Tibial nerve (tissue), 4 donors: ENCODE results near the gene ADGRG3. TPM values are rescaled to one million over a fixed set of nuclear protein-coding genes. Genes with fewer than 3 reads are reported as not detected.

ENCODE experiments used
- DNase-seq, 2 donors: peaks; one replicate each; pipeline ENCODE4 v3.0.0-alpha.2; 2019; ENCODE audit warnings: low spot score in 2 of 2
- H3K27ac ChIP-seq, 4 donors: fragments of 200-600 bp; sonication (generic) in 3 of 4; one replicate each; pipeline ENCODE4 v1.5.1; 2017 to 2019; ENCODE audit warnings: mild to moderate bottlenecking in 1 of 4
- H3K27me3 ChIP-seq, 2 donors: fragments of 200-600 bp; sonication (generic) in 1 of 2; one replicate each; pipeline versions ENCODE4 v1.5.1 to v1.6.0; 2017 to 2019
- H3K36me3 ChIP-seq, 3 donors: fragments of 200-600 bp; sonication (generic); one replicate each; pipeline ENCODE4 v1.5.1; 2018 to 2019
- H3K4me1 ChIP-seq, 4 donors: fragments of 200-600 bp; sonication (generic) in 3 of 4; one replicate each; pipeline ENCODE4 v1.5.1; 2017 to 2019
- H3K4me3 ChIP-seq, 4 donors: fragments of 200-600 bp; sonication (generic) in 3 of 4; one replicate each; pipeline ENCODE4 v1.5.1; 2017 to 2019; ENCODE audit warnings: mild to moderate bottlenecking in 1 of 4, moderate library complexity in 1 of 4
- H3K9me3 ChIP-seq, 4 donors: fragments of 200-600 bp; sonication (generic) in 3 of 4; one replicate each; pipeline ENCODE4 v1.5.1; 2017 to 2019
- CTCF ChIP-seq, 5 experiments: fragments of 200-600 bp in 3 of 5; fragments of 450-650 bp in 2 of 5; sonication (generic) in 3 of 5; IDR thresholded peaks; one replicate each; pipeline ENCODE4 v1.5.1; 2016 to 2019; ENCODE audit warnings: antibody characterized with exemption in 5 of 5, mild to moderate bottlenecking in 3 of 5, moderate library complexity in 2 of 5
- EP300 ChIP-seq, 2 donors: sonication (generic); formaldehyde crosslinking; IDR thresholded peaks; one replicate each; pipeline ENCODE4 v1.6.1; 2017; ENCODE audit warnings: antibody characterized with exemption in 2 of 2, mild to moderate bottlenecking in 1 of 2
- POLR2A ChIP-seq, 2 donors: fragments of 450-650 bp; IDR thresholded peaks; one replicate each; pipeline ENCODE4 v1.6.1; 2017; ENCODE audit warnings: antibody characterized with exemption in 2 of 2, mild to moderate bottlenecking in 2 of 2, moderate library complexity in 2 of 2
- WGBS, 2 donors: methylation state at CpG; one replicate each; pipeline ENCODE4 v1.1.5; 2018; 5-methylcytosine and 5-hydroxymethylcytosine counted together
- total RNA-seq, 4 donors: library from RNA; depleted of rRNA; stranded (reverse); fragments of >200 nt; gene quantifications; one replicate each; pipeline ENCODE4 v1.1.0, GENCODE V29; 2016

Gene ADGRG3
- total RNA-seq, 4 donors from 2014 or later = 0.21 to 1.8 (median 0.90) TPM; not detected in 1

- WGBS, 2 donors = 68 to 74% methylated on average over 9 to 14 of the region's 14 CpGs
- TF ChIP-seq EP300 (IDR thresholded peaks at IDR 0.05) (no peak), POLR2A (IDR thresholded peaks at IDR 0.05) (no peak), CTCF (IDR thresholded peaks at IDR 0.05) (no peak)
- peak overlapping the region in 2 of 4 donors; percentile 43 to 60 for H3K27ac ChIP-seq
- no peaks in the 10 kb centered on the region for H3K36me3 ChIP-seq
- H3K27me3 ChIP-seq = peaks cover 0 to 14% of the 10 kb centered on the region in 2 donors
- no peak for DNase-seq
- no peak overlapping the region for H3K4me3 ChIP-seq
- peaks cover 0 to 29% (median 19%) of the 10 kb centered on the region in 4 donors for H3K4me1 ChIP-seq
- H3K9me3 ChIP-seq = no peaks in the 10 kb centered on the region
Observed at GRCh38 chr16:57646388-57647039, 21.6 kb upstream of the ADGRG3 start.

- H3K27ac ChIP-seq = peak overlapping the region in 2 of 4 donors; percentile 10 to 60
- H3K9me3 ChIP-seq = no peaks in the 10 kb centered on the region
Observed at GRCh38 chr16:57647136-57647875, 20.8 kb upstream of the ADGRG3 start.

GRCh38 chr16:57648125-57648524 lies 20.0 kb upstream of the ADGRG3 start:
- TF ChIP-seq CTCF (IDR thresholded peaks at IDR 0.05) (no peak), EP300 (IDR thresholded peaks at IDR 0.05) (peak in 1 of 2 donors; percentile 30)
- peaks cover 0 to 21% (median 14%) of the 10 kb centered on the region in 4 donors for H3K4me1 ChIP-seq
- no peak overlapping the region for H3K4me3 ChIP-seq
- no peaks in the 10 kb centered on the region for H3K36me3 ChIP-seq
- peak overlapping the region in 2 of 4 donors; percentile 43 to 60 for H3K27ac ChIP-seq
- H3K9me3 ChIP-seq = no peaks in the 10 kb centered on the region
- WGBS, 2 donors = 80 to 88% methylated on average over 5 of the region's 5 CpGs
- no peak for DNase-seq
- H3K27me3 ChIP-seq = peaks cover 0 to 14% of the 10 kb centered on the region in 2 donors

More at GRCh38 chr16:57647136-57647875, 20.8 kb upstream of the ADGRG3 start:
- Histone ChIP-seq H3K36me3 (no peaks in the 10 kb centered on the region), H3K4me3 (no peak overlapping the region), H3K4me1 (peaks cover 0 to 29% (median 19%) of the 10 kb centered on the region in 4 donors), H3K27me3 (peaks cover 0 to 14% of the 10 kb centered on the region in 2 donors)
- no peak for DNase-seq
- WGBS, 2 donors = 58 to 66% methylated on average over 10 of the region's 10 CpGs
- TF ChIP-seq EP300 (IDR thresholded peaks at IDR 0.05) = no peak

GRCh38 chr16:57648581-57649442 lies 19.3 kb upstream of the ADGRG3 start:
- Histone ChIP-seq H3K4me3 (no peak overlapping the region), H3K27ac (peak overlapping the region in 2 of 4 donors; percentile 43 to 60), H3K9me3 (no peaks in the 10 kb centered on the region), H3K4me1 (peaks cover 0 to 14% (median 9%) of the 10 kb centered on the region in 4 donors), H3K36me3 (no peaks in the 10 kb centered on the region), H3K27me3 (peaks cover 0 to 14% of the 10 kb centered on the region in 2 donors)
- DNase-seq = peak; percentile 50 to 80
- TF ChIP-seq CTCF (IDR thresholded peaks at IDR 0.05) = peak; percentile 97 to 100 (median 99)
- TF ChIP-seq POLR2A (IDR thresholded peaks at IDR 0.05) = no peak
- WGBS, 2 donors = 47% methylated on average over 18 of the region's 18 CpGs

GRCh38 chr16:57649443-57649751 lies 18.7 kb upstream of the ADGRG3 start:
- no peaks in the 10 kb centered on the region for H3K36me3 ChIP-seq
- no peaks in the 10 kb centered on the region for H3K9me3 ChIP-seq
- TF ChIP-seq EP300 (IDR thresholded peaks at IDR 0.05) = no peak
- no peak overlapping the region for H3K27ac ChIP-seq
- no peak for DNase-seq
- peaks cover 0 to 13% (median 8%) of the 10 kb centered on the region in 4 donors for H3K4me1 ChIP-seq
- no peak overlapping the region for H3K4me3 ChIP-seq
- 74 to 84% methylated on average over 6 of the region's 6 CpGs for WGBS, 2 donors
- peaks cover 0 to 14% of the 10 kb centered on the region in 2 donors for H3K27me3 ChIP-seq
